Head of caudate nucleus (tissue), 42 donors: ENCODE data around the gene CDRT4.

Source experiments
- DNase-seq, 42 donors: peaks; one replicate each; pipeline versions ENCODE4 v3.0.0 to v3.0.0-alpha.2; 2020 to 2021; ENCODE audit warnings: mixed read lengths in 7 of 42
- intact Hi-C: fragments of 100-400 bp; cut with DNase I; formaldehyde crosslinking; loops from one replicate; pipeline ENCODE4 v1.15.0; 2022

Gene CDRT4

GRCh38 chr17:15411384-15412198 is 55.8 kb downstream of the CDRT4 start:
- intact Hi-C loops, result no loop called here
- DNase-seq, result no peak

DNA sequence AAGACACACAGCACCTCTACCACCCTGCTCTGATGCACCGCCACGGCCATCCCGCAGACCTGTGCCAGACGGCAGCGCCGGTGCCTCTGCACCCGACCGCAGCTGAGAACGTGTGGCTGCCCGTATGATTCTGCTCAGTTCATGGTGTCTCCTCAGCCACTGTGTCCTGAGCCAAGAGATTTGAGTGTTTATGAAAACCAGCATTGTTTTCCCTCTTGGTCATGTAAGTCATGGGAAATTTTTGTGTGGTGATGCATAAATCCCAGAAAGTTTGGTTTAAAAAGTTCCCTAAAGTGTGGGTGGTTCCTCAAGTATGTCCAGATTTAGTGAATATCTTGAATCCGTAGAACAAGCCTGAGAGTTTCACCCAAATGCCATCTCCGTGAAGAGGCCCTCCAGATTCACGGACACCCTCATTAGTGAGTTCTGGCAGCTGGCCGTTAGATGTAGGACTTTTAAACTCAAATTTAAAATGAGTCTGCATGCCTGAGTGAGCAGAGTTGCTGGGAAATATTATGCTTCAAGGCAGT is 57.6 kb downstream of the CDRT4 start:
- intact Hi-C loops, result no loop called here
- peak in 18 of 42 donors; percentile 12 to 63 (median 34) for DNase-seq

DNA sequence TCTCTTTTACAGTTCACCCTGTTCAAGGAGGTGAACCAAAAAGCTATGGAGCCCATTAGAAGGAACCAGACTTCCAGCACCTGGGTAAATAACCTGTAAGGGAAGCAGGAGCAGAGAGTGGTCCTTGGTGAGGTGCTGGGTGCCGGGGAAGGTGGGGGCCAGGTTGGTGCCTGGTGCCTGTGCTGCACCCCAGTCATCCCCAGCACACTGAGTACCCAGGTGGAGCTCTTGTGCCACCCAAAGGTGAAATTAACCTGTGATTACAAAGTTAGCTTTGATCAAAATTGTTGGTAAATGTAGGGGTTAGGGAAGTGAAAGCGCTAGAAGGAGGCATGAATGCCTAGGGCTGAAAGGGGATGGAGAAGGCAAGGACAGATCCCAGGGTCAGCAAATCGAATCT is 58.6 kb downstream of the CDRT4 start:
- DNase-seq, result no peak
- intact Hi-C loops, result no loop called here

- DNase-seq, result no peak
- intact Hi-C loops, result no loop called here
These were observed 61.3 kb downstream of the CDRT4 start for GRCh38 chr17:15406081-15406480.

- DNase-seq, result no peak
- intact Hi-C loops, result no loop called here
These were observed 62.4 kb downstream of the CDRT4 start for GRCh38 chr17:15405058-15405415.

DNA sequence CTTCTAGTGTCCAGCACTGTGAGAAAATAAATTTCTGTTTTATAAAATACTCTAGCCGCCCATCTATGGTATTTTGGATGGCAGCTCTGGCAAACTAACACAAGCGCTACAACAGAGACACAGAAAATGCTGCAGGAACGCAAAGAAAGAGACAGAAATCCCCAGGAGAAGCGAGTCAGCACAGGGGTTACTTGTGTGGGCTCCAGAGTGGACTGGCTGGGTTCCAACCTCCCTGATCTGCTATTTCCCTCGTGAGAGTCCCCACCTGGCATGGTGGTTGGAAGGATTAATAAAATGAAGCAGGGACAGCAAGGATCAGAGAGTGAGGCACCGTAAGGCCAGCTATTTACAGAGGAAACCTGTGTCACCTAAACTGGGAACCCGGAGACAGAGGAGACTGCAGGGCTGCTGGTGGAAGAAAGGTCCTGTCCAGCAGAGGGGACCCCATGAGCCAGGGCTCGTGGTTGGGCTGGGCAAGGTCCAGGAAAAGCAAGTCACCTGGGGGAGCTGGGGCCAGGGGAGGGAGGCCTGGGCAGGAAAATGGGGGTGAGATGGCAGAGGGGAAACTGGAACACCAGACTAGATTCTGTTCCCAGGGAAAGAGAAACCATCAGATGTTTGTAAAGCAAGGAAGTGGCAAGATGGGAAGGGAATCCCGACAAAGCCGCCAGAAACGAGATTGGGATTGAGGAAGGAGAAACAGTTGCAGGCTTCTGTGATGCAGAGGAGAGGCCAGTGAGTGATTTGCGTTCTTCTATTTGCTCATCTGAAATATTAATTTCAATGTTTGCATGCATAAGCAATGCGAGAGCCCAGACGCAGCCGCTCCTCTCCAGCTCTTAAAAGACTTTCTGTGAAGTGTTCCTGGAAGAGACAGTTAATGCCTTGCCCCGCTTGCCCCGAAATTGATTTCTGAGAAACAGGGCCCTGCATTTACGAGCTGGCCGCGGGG is 63.0 kb downstream of the CDRT4 start:
- intact Hi-C loops, result no loop called here

DNA sequence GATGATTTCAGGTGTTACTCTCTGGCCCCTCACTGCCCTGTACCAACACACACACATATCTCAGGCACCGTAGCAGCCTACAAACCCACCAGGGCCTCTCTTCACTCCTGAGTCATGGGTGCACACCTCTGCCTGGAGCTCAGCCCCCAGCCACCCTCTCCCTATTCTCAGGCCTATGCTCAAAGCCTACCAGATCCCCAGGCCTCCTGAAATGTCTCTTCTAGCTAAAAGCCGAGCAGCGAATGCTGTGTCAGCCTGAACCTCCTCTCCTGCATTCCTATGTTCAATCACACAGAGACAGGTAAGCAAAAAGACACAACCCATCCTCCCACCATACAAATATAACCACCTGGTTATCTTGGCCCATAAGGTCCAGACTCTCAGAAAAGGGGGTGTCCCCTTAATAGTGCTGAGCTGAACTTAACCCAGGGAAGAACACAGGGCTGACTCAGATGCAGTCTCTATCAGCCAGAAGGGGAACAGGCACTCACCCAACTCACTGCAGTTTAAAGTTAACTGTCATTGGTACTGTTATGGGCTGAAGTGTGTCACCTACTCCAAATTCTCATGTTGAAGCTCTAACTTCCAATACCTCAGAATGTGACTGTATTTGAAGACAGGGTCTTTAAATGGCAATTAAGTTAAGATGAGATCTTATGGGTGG is 64.0 kb downstream of the CDRT4 start:
- DNase-seq, result peak in 1 of 42 donors; percentile 8
- intact Hi-C loops, result no loop called here

More for the DNA sequence above, 63.0 kb downstream of the CDRT4 start:
- peak in 1 of 42 donors; percentile 9 for DNase-seq

GRCh38 chr17:15399443-15399842 is 68.0 kb downstream of the CDRT4 start:
- DNase-seq, result peak in 1 of 42 donors; percentile 8
- intact Hi-C loops, result no loop called here

DNA sequence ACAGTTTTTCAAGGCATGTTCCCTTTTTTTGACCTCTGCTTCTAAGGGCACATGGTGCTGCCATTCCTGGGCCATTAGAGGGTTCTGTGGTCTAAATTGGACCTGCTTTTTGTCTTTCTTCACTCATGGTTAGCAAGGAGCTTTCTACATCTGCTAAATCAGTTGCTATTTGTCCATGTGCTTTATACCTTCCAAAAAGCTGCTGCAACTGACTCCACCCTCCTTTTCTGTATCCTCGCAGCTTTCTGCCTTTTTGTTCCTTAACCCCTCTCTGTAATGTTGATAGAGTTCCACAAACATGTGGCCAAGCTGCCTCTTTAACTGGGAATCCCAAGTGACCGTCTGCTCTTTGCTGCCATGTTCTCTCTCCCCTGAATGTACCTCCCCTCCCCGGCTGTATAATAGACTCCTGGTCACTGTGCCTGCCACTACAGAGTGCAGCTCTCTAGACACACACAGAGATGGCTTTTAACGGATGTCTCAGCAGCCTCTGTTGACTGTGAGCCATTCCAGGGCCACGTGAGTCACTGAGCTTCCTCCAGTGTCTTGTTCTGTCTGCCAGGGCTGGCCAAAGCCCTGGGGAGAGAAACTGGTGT is 68.6 kb downstream of the CDRT4 start:
- intact Hi-C loops, result no loop called here
- DNase-seq, result peak in 33 of 42 donors; percentile 19 to 80 (median 44)

DNA sequence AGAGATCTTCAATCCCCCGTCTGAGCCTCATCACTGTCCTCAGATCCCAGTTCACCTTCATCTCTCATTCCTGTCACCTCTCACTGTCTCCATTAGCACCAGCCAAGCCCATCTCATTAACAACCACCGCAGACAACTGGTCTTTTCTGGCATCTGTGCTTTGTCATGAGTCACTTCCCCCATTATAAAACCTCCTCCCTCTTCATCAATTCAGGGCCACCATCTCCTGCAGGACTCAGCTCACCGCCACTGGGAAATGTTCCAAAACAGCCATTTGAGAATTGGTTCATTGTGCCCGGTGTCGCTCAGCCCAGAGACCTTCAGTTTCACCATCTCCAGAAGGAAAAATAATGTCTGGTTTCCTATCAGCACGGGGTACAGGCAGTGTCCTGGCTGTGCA is 69.1 kb downstream of the CDRT4 start:
- peak in 11 of 42 donors; percentile 16 to 79 (median 37) for DNase-seq
- intact Hi-C loops, result no loop called here

DNA sequence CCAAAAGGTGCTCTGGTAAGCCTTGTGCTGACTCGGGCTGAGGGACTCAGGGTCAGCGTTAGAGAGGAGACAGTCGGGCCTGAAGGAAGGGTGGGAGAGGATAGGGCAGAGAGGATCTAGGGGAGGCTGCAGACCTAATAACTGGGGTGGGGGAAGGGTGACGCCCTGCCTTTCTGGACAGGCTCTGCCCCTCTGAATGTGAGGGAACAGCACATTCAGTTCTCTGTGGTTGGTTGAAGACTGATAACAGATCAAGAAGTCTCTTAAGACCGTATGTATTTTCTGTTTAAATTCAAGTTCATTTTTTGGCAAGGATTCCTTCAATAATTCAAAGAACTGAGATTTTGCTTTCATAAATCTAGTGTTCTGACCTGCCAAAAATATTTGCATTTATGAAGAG is 69.8 kb downstream of the CDRT4 start:
- intact Hi-C loops, result no loop called here
- no peak for DNase-seq

GRCh38 chr17:15395091-15395490 is 72.3 kb downstream of the CDRT4 start:
- DNase-seq, result peak in 1 of 42 donors; percentile 1
- intact Hi-C loops, result no loop called here

DNA sequence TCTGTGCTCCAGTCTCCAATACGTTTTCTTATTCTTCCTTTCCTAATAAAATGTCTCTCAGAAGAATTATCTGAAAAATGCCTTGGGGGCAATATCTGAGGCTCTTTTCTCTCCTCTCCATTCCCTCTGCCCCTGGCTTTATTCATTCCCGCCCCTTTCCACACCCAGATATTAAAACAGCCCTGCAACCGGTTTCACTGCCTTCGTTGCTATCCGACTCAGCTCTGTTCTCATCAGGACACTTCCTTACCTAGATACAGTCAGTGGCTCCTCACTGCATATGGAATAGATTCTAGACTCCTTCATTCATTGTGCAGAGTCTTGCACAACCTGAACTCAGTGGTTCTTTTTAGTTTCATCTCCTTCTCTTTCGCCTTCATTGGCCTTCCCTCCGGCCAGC is 74.0 kb downstream of the CDRT4 start:
- DNase-seq, result peak in 1 of 42 donors; percentile 2
- intact Hi-C loops, result no loop called here

DNA sequence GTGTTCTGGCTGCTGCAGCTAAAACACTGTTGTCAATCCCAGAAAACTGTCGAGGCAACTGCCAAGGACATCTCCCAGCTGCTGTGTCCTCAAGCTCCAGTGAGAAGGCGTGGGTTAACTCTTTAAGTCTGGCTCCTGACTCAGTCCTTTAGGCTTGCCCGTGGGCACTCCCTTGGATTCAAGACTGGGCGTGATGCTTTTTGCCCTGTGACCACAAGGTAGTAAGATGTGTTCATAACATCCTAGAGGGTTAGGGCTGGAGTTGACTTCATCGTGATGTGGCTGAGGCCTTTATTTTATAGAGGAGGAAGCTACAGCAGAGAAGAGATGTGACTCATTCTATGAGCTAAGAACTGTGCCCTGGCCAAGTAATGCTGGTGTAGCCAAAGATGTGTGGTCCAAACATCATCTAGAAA is 75.1 kb downstream of the CDRT4 start:
- intact Hi-C loops, result no loop called here
- no peak for DNase-seq

DNA sequence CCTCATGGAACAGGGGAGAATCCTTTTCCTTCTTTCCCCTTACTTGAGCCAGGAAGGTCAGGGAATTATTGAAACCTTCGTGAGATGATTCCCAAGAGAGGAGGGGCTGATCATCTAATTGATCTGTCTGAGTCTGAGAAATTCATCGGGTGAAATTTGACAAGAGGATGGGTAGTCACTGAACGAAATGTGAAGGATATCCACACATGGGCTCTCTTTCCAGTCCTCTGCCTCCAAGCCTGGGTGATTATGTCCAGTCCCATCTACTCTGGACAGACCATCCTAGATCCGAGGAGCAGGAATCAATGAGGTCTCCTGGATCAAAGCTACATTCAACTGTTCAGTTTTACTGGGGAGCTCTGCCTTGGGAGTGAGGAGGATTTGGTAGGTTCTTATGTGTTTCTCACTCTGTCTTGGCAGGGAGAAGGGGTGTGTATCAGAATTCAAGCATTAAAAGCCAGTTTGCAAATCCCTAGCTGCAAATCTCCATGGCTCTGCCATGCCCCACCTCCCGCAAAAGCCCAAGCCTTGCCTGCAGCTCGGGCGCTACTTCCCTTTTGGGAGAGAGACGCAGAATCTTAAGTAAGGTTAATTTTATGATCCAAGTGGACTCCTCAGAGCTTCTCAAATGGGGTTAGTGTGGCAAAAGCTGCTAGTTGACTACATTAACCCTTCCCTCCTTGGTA is 78.9 kb downstream of the CDRT4 start:
- intact Hi-C loops, result no loop called here
- DNase-seq, result no peak

DNA sequence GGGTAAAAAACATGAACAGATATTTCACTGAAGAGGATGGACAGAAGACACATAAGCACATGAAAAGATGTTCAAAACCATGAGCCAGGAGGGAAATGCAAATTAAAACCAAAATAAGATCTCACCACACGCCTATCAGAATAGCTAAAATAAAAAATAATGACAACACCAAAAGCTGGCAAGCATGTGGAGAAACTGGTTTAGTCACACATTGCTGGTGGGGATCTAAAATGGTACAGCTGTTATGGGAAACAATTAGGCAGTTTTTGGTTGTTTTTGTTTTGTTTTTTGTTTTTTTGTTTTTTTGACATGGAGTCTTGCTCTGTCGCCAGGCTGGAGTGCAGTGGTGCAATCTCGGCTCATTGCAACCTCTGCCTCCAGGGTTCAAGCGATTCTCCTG is 81.3 kb downstream of the CDRT4 start:
- intact Hi-C loops, result no loop called here
- no peak for DNase-seq
